Kidney (tissue), 22 donors: ENCODE data around the gene KDM3A. TPM values are rescaled to one million over a fixed set of nuclear protein-coding genes. Genes with fewer than 3 reads are reported as not detected.

Experiments used
- DNase-seq, 5 donors: peaks; one replicate each; pipeline ENCODE4 v3.0.0-alpha.2; 2013 to 2020
- FAIRE-seq: peaks from 2 replicates; lab custom pipeline; 2012; peaks lifted over from hg19 to GRCh38; lab: Jason Lieb, UNC
- H3K27ac ChIP-seq, 2 donors: one replicate each; pipeline ENCODE4 v1.7.0; 2013; ENCODE audit warnings: low read depth in 2 of 2, low read length in 2 of 2, inconsistent platforms in 1 of 2
- H3K27me3 ChIP-seq: one replicate; pipeline ENCODE4 v1.7.1; 2013; ENCODE audit warnings: low read length, inconsistent platforms; ENCODE audit not compliant: control insufficient read depth, insufficient read depth
- H3K36me3 ChIP-seq, 3 donors: one replicate each; pipeline versions ENCODE4 v1.7.0 to v1.7.1; 2013; ENCODE audit warnings: low read length in 3 of 3, control low read depth in 1 of 3, inconsistent platforms in 1 of 3; ENCODE audit not compliant: insufficient read depth in 3 of 3, control insufficient read depth in 2 of 3
- H3K4me1 ChIP-seq, 3 donors: one replicate each; pipeline versions ENCODE4 v1.7.0 to v1.7.1; 2013; ENCODE audit warnings: low read length in 3 of 3, inconsistent platforms in 1 of 3, low read depth in 1 of 3; ENCODE audit not compliant: control insufficient read depth in 2 of 3, insufficient read depth in 2 of 3
- H3K4me3 ChIP-seq, 3 donors: one replicate each; pipeline versions ENCODE4 v1.7.0 to v1.8.1; 2013; ENCODE audit warnings: low read length in 3 of 3, control low read depth in 1 of 3, inconsistent platforms in 1 of 3
- H3K9ac ChIP-seq, 3 donors: one replicate each; pipeline versions ENCODE4 v1.7.0 to v1.7.1; 2013; ENCODE audit warnings: low read length in 3 of 3, control low read depth in 1 of 3, inconsistent platforms in 1 of 3
- H3K9me3 ChIP-seq, 3 donors: one replicate each; pipeline versions ENCODE4 v1.7.0 to v1.7.1; 2013; ENCODE audit warnings: low read length in 3 of 3, control low read depth in 1 of 3, inconsistent platforms in 1 of 3; ENCODE audit not compliant: control insufficient read depth in 2 of 3, insufficient read depth in 1 of 3
- intact Hi-C: fragments of 100-400 bp; cut with DNase I; formaldehyde crosslinking; loops from one replicate; pipeline ENCODE4 v1.11.1; 2022
- long read RNA-seq, 10 donors: library from polyadenylated mRNA in 1 of 10; unstranded in 1 of 10; transcript quantifications; one replicate each; pipeline ENCODE4 v2.0.0 and lab custom pipeline, GENCODE V29; 2021 to 2026
- polyA plus RNA-seq: library from polyadenylated mRNA; stranded (reverse); fragments of 350-450 nt; fragmentation: Illumina TruSeq; extraction: RNeasy Lipid Tissue Mini Kit (QIAGEN cat#74804); gene quantifications from one replicate; pipeline ENCODE4 v1.2.3, GENCODE V29; 2014; ENCODE audit warnings: low read depth, low replicate concordance; ENCODE audit not compliant: insufficient read depth
- total RNA-seq: library from RNA; stranded (reverse); fragmentation: NEBNext Ultra II Directional; extraction: Animal tissue kit (Norgen Biotek cat#: 25700); gene quantifications from one replicate; pipeline ENCODE4 v1.2.1, GENCODE V29; 2021
- TF ChIP-seq, protein P1 (sequence below): IDR thresholded peaks from 3 replicates; pipeline ENCODE4 v1.5.1; 2012; ENCODE audit warnings: mild to moderate bottlenecking, moderate library complexity, borderline replicate concordance; ENCODE audit not compliant: insufficient read depth; ENCODE audit errors: extremely low read depth
- donor health status: control.
- donor health status: control.
- donor health status: control.
- donor health status: control.
- donor health status: control.
- donor health status: DM: yes; HTN: yes; CAD: no.
- donor health status: Normal renal cell carcinoma (clear cell type).

Gene KDM3A, protein sequence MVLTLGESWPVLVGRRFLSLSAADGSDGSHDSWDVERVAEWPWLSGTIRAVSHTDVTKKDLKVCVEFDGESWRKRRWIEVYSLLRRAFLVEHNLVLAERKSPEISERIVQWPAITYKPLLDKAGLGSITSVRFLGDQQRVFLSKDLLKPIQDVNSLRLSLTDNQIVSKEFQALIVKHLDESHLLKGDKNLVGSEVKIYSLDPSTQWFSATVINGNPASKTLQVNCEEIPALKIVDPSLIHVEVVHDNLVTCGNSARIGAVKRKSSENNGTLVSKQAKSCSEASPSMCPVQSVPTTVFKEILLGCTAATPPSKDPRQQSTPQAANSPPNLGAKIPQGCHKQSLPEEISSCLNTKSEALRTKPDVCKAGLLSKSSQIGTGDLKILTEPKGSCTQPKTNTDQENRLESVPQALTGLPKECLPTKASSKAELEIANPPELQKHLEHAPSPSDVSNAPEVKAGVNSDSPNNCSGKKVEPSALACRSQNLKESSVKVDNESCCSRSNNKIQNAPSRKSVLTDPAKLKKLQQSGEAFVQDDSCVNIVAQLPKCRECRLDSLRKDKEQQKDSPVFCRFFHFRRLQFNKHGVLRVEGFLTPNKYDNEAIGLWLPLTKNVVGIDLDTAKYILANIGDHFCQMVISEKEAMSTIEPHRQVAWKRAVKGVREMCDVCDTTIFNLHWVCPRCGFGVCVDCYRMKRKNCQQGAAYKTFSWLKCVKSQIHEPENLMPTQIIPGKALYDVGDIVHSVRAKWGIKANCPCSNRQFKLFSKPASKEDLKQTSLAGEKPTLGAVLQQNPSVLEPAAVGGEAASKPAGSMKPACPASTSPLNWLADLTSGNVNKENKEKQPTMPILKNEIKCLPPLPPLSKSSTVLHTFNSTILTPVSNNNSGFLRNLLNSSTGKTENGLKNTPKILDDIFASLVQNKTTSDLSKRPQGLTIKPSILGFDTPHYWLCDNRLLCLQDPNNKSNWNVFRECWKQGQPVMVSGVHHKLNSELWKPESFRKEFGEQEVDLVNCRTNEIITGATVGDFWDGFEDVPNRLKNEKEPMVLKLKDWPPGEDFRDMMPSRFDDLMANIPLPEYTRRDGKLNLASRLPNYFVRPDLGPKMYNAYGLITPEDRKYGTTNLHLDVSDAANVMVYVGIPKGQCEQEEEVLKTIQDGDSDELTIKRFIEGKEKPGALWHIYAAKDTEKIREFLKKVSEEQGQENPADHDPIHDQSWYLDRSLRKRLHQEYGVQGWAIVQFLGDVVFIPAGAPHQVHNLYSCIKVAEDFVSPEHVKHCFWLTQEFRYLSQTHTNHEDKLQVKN (N-terminal part only)
- total RNA-seq (43.8 TPM), polyA plus RNA-seq (10.9 TPM)
- long read RNA-seq, donor 1, partial matches to known transcripts, result 13 of 14 reads
- long read RNA-seq, donor 1, other reads (novel, unspliced or antisense), result 0 of 14 reads
- long read RNA-seq, donor 2, full-length matches to known transcripts, result 2 of 2 reads
- long read RNA-seq, donor 2, partial matches to known transcripts, result 0 of 2 reads
- long read RNA-seq, donor 2, other reads (novel, unspliced or antisense), result 0 of 2 reads
- long read RNA-seq, donor 3, full-length matches to known transcripts, result 5 of 192 reads
- long read RNA-seq, donor 3, partial matches to known transcripts, result 182 of 192 reads
- long read RNA-seq, donor 3, other reads (novel, unspliced or antisense), result 5 of 192 reads
- long read RNA-seq, donor 4, full-length matches to known transcripts, result 1 of 6 reads
- long read RNA-seq, donor 4, partial matches to known transcripts, result 5 of 6 reads
- long read RNA-seq, donor 4, other reads (novel, unspliced or antisense), result 0 of 6 reads
- long read RNA-seq, donor 5, result 0 reads
- long read RNA-seq, donor 6, full-length matches to known transcripts, result 5 of 13 reads
- long read RNA-seq, donor 6, partial matches to known transcripts, result 8 of 13 reads
- long read RNA-seq, donor 6, other reads (novel, unspliced or antisense), result 0 of 13 reads
- long read RNA-seq, donor 7, full-length matches to known transcripts, result 8 of 21 reads
- long read RNA-seq, donor 7, partial matches to known transcripts, result 7 of 21 reads
- long read RNA-seq, donor 7, other reads (novel, unspliced or antisense), result 6 of 21 reads
- long read RNA-seq, donor 8, full-length matches to known transcripts, result 1 of 15 reads
- long read RNA-seq, donor 8, partial matches to known transcripts, result 14 of 15 reads
- long read RNA-seq, donor 8, other reads (novel, unspliced or antisense), result 0 of 15 reads
- long read RNA-seq, donor 9, partial matches to known transcripts, result 5 of 6 reads
- long read RNA-seq, donor 9, other reads (novel, unspliced or antisense), result 0 of 6 reads
- long read RNA-seq, donor 10, partial matches to known transcripts, result 132 of 133 reads
- long read RNA-seq, donor 10, other reads (novel, unspliced or antisense), result 0 of 133 reads

DNA sequence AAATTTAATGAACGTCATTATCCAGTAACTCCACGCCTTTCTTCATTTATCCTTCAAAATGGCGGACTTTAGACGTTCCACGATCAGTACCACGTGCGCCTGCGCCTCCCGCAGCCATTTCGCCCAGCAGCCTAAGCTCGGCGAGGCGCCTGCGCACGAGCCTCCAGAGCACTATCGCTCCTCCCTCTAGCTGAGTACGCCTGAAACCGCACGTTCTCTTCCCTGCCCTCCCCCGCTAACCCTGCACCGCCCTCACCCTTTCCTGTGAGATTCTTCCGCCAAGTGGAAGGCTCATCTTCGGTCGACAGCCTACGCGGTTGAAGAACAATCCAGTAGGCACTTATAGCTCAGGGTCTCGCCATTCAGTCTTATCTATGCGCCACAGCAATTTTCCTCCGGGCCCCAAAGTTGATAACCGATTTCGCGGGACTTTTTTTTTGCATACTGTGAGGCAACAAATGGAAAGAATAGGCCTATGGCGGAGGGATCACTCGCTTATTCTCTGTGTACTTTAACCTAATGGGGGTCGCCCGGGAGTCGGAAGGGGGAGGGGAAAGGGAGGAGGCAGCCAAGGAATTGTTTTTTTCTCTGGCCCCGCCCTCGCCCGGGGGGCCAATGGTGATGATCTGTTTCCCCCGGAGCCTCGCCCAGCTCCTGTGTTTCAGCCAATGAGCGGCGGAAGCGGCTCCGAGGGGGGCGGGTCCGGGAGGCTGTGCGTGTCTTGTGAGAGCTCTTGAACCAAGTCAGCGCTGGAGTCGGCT lies at the start of gene KDM3A:
KDM3A (plus strand) TSS at position 741 of the 761 bp plus-strand sequence. CDS start 677 bp downstream, outside the sequence.
- peak within 1 kb of the TSS; percentile 77 to 92 (median 90) for H3K4me3 ChIP-seq
- TF ChIP-seq, protein P1, sequence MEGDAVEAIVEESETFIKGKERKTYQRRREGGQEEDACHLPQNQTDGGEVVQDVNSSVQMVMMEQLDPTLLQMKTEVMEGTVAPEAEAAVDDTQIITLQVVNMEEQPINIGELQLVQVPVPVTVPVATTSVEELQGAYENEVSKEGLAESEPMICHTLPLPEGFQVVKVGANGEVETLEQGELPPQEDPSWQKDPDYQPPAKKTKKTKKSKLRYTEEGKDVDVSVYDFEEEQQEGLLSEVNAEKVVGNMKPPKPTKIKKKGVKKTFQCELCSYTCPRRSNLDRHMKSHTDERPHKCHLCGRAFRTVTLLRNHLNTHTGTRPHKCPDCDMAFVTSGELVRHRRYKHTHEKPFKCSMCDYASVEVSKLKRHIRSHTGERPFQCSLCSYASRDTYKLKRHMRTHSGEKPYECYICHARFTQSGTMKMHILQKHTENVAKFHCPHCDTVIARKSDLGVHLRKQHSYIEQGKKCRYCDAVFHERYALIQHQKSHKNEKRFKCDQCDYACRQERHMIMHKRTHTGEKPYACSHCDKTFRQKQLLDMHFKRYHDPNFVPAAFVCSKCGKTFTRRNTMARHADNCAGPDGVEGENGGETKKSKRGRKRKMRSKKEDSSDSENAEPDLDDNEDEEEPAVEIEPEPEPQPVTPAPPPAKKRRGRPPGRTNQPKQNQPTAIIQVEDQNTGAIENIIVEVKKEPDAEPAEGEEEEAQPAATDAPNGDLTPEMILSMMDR, result no peak
- H3K4me1 ChIP-seq, result peaks cover 0 to 19% (median 11%) of the 10 kb centered on the region in 3 donors
- peak within 1 kb of the TSS; percentile 96 to 97 for H3K27ac ChIP-seq
- peak; percentile 100 for DNase-seq
- peaks cover 0 to 3% (median 2%) of the 10 kb centered on the region in 3 donors for H3K36me3 ChIP-seq
- peak; percentile 92 for FAIRE-seq
- intact Hi-C loops, result no loop called here
- peak within 1 kb of the TSS; percentile 63 to 89 (median 83) for H3K9ac ChIP-seq
- peaks cover 0 to 16% (median 1%) of the 10 kb centered on the region in 3 donors for H3K9me3 ChIP-seq
- H3K27me3 ChIP-seq, result no peaks in the 10 kb centered on the region

DNA sequence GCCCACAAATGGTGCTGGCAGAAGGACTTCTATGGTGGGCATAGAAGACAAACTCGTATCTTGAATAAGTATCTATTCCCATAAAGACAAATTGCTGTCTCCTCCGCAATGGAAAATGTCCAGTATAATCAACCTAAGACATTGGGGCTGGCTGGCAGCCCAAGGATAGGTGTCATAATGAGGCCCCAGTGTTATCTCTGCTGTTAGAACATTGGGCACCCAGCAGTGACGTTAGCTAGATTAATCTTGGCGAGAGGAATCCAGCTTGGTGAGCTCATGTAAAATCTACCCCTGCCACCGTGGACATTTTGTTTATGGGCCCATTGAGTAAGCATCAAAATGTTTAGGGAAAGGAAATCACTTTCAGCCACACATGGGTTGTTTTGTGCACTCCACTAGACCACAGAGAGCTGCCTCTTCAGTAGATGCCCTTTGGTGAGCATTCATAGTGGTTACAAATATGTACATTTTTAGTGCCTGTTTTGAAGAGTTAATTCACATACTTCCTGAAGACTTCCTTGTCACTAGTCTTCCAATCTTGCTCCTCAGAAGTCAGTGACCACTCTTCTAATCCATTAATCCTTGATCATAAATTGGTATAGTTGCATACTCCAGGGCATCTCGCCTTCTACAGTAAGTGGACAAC lies 48.2 kb upstream of the KDM3A start:
- FAIRE-seq, result no peak
- Histone ChIP-seq H3K27ac (no peak overlapping the region), H3K4me3 (no peak overlapping the region)

More for the DNA sequence above, 48.2 kb upstream of the KDM3A start:
- TF ChIP-seq, protein P1, result no peak
- H3K9me3 ChIP-seq, result no peaks in the 10 kb centered on the region
- H3K36me3 ChIP-seq, result no peaks in the 10 kb centered on the region
- DNase-seq, result no peak
- intact Hi-C loops, result no loop called here
- no peaks in the 10 kb centered on the region for H3K27me3 ChIP-seq
- H3K4me1 ChIP-seq, result no peaks in the 10 kb centered on the region
- no peak overlapping the region for H3K9ac ChIP-seq
